ENCODE measurements around the gene TCFL5.
A peak's percentile ranks its signal among the peaks of the same experiment; 100 is the strongest.

The TCFL5 gene

GRCh38 chr20:62795023-62795761 is 66.4 kb downstream of the TCFL5 start:
- peak; percentile 51 for DNase-seq (ENCODE audit: low read depth)

DNA sequence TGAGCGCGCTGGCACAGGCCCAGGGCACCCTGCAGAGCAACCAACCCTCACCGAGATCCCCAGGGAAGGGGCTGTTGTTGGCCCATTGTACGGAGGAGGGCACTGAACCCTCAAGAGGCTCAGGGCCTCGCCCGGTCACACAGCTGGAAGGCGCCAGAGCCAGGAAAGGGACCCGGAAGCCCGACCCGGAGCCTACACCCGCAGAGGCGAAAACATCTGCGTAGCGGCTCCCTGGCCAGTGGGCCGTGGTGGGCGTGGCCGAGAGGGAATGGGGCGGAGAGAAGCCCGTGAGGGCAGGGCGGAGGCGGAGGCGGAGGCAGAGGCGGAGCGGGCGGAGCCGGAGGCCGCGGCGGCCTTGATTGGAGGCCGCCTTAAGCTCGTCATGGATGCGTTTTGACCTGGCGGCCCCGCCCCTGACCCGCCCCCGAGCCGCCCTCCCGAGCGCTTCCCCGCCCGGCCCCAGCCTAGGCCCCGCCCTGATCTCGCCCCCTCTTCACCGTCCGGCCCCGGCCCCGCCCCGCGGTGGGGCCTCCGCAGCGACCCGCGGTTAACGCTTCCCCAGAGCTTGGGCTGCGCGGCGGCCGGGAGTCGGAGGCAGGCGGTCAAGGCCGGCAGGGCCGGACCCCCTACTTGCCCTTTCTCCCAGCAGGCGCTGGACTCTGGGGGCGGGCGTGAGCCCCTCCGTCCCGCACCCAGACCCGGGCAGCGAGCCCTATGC is 67.5 kb downstream of the TCFL5 start:
- peak; percentile 85 for DNase-seq (ENCODE audit: low read depth)

DNA sequence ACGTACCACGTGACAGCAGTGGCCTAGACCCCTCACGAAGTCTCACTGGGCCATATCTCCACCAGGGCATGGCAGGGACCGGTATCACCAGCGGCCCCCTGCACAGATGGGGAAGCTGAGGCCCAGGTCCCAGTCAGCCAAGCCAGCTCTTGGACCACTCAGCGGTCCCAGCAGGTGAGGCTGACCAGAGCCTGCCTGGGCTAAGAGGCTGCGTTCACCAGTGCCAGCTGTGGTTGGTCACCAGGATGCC is 67.9 kb downstream of the TCFL5 start:
- DNase-seq (ENCODE audit: low read depth), result no peak

DNA sequence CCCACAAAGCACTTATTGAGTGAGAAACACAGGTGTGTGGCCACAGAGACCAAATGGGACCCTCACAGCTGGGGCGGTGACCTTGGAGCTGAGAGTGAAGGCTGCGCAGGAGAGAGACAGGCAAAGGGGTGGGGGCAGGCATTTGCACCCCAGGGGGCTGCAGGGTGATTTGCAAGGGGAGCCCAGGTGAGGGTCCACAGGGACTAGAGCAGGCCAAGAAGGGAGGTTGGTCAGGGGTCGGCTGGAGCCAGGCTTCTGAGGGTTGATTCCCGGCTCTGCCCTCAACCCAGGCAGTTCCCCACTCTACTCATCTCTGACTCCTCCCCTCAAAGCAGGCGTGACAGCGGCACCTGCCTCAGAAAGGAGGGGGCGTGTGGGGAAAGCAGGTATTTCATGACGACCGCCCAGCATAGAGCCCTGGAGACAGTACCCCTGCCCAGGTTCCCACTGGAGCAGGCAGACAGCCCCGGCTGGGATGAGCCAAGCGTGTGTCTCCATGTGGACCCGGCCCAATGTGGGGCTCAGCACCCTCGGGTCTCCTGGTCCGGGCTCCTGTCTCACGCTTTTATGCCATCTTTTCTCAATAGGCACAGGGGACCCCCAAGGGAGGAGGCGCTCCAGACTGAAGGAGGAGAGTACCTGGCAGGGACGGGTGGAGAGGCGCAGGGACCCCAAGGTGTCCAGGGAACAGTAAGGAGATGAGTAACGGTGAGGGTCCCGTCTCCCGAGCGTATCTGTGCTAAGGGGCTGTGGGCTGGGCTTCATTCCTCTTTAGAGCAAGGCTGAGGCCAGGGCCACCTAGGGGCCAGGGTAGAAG is 68.5 kb downstream of the TCFL5 start:
- no peak for DNase-seq (ENCODE audit: low read depth)

DNA sequence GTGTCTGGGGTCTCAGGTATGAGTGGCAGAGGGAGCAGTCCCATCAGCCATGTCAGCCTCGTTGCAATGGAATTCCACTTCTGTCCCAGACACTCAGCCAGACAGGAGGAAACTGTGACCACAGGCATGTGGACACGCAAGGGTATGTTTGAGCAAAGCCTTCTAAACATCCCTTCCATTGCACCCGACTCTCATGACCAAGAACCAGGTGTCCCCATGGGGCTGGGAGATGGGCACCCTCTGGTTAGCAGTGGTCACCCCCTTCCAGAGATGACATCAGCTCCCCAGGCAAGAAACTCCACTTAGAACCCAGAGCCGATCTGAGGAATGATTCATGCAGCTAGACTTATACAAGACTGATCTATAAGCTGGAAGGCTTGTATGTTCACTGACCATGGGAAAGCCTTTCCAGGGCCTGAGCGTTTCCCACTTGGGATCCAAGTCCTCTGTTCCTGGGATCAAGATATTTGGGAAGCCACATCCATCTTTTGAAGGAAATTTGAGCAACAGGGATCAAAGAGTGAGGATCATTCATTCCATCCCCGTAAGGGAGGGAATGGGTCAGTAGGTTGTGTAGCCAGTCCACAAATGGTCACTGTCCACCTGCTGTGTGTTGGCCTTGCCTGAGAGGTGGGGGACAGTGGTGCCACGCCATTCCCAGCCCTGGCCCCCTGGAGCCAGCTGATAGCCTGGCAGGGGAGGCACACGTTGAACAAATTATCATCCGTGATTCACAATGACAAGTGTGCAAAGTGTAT is 69.3 kb downstream of the TCFL5 start:
- DNase-seq (ENCODE audit: low read depth), result no peak

- peak; percentile 59 for DNase-seq (ENCODE audit: low read depth)
These were observed 70.1 kb downstream of the TCFL5 start for GRCh38 chr20:62791301-62792181.

All from activated gamma-delta T cell treated with anti-CD3 and anti-CD28 coated beads, Interleukin-2, amount 50 U/mL, for 16 hours (primary cell).